IPS DF 4.7 (cell line): Measurements from ENCODE around the gene ADAMTS14.
"Not testable (repeated sequence)": the region's sequence is repeated elsewhere in the genome, so short reads cannot be mapped to it uniquely, and the experiment has no call there.

Source experiments
- DNase-seq: peaks from one replicate; pipeline ENCODE4 v3.0.0-alpha.2; 2013; ENCODE audit warnings: low spot score; ENCODE audit errors: extremely low read depth

The ADAMTS14 gene

GRCh38 chr10:70770001-70770400, 97.7 kb downstream of the ADAMTS14 start:
- DNase-seq = no peak

GRCh38 chr10:70770516-70770915, 98.2 kb downstream of the ADAMTS14 start:
- DNase-seq = not testable (repeated sequence)

GRCh38 chr10:70771311-70772194, 99.2 kb downstream of the ADAMTS14 start:
- no peak for DNase-seq

GRCh38 chr10:70772627-70773026, 100.3 kb downstream of the ADAMTS14 start:
- DNase-seq = no peak

GRCh38 chr10:70773461-70773860, 101.2 kb downstream of the ADAMTS14 start:
- DNase-seq = no peak

- no peak for DNase-seq
These were observed 101.9 kb downstream of the ADAMTS14 start for GRCh38 chr10:70773965-70774809.

- DNase-seq = no peak
These were observed 102.7 kb downstream of the ADAMTS14 start for GRCh38 chr10:70774810-70775678.

GRCh38 chr10:70775679-70776454, 103.6 kb downstream of the ADAMTS14 start:
- DNase-seq = no peak

- DNase-seq = no peak
These were observed 104.2 kb downstream of the ADAMTS14 start for GRCh38 chr10:70776455-70777005.

GRCh38 chr10:70777063-70777875, 105.0 kb downstream of the ADAMTS14 start:
- no peak for DNase-seq

- no peak for DNase-seq
These were observed 106.1 kb downstream of the ADAMTS14 start for GRCh38 chr10:70778267-70778924.

- DNase-seq = no peak
These were observed 106.8 kb downstream of the ADAMTS14 start for GRCh38 chr10:70779088-70779487.

- no peak for DNase-seq
These were observed 107.4 kb downstream of the ADAMTS14 start for GRCh38 chr10:70779511-70780369.

- DNase-seq = no peak
These were observed 108.1 kb downstream of the ADAMTS14 start for GRCh38 chr10:70780370-70780760.

- DNase-seq = no peak
These were observed 108.5 kb downstream of the ADAMTS14 start for GRCh38 chr10:70780772-70781171.

- DNase-seq = no peak
These were observed 109.2 kb downstream of the ADAMTS14 start for GRCh38 chr10:70781461-70782051.

GRCh38 chr10:70782086-70782745, 109.9 kb downstream of the ADAMTS14 start:
- no peak for DNase-seq
